Measurements from ENCODE around the gene RGP1.

Gene RGP1

GRCh38 chr9:35774907-35775635 is 26.0 kb downstream of the RGP1 start:
- Histone ChIP-seq H3K27ac (ENCODE audit: low read depth, low read length) (no peak overlapping the region), H3K9ac (ENCODE audit: low read length) (no peak overlapping the region), H3K4me1 (ENCODE audit: control insufficient read depth, insufficient read depth, low read length) (peaks cover 15% of the 10 kb centered on the region)

GRCh38 chr9:35776018-35776417 is 26.9 kb downstream of the RGP1 start:
- no peak overlapping the region for H3K27ac ChIP-seq (ENCODE audit: low read depth, low read length)
- H3K36me3 ChIP-seq (ENCODE audit: control insufficient read depth, insufficient read depth, low read length) = no peaks in the 10 kb centered on the region
- H3K27me3 ChIP-seq (ENCODE audit: control insufficient read depth, insufficient read depth, low read length) = no peaks in the 10 kb centered on the region

More at GRCh38 chr9:35774907-35775635, 26.0 kb downstream of the RGP1 start:
- no peak overlapping the region for H3K4me3 ChIP-seq (ENCODE audit: low read depth, low read length)
- H3K27me3 ChIP-seq (ENCODE audit: control insufficient read depth, insufficient read depth, low read length) = no peaks in the 10 kb centered on the region
- H3K36me3 ChIP-seq (ENCODE audit: control insufficient read depth, insufficient read depth, low read length) = no peaks in the 10 kb centered on the region
- no peaks in the 10 kb centered on the region for H3K9me3 ChIP-seq (ENCODE audit: control insufficient read depth, insufficient read depth, low read depth, low read length)

GRCh38 chr9:35778496-35778895 is 29.4 kb downstream of the RGP1 start:
- H3K27ac ChIP-seq (ENCODE audit: low read depth, low read length) = no peak overlapping the region
- peaks cover 15% of the 10 kb centered on the region for H3K4me1 ChIP-seq (ENCODE audit: control insufficient read depth, insufficient read depth, low read length)
- no peaks in the 10 kb centered on the region for H3K36me3 ChIP-seq (ENCODE audit: control insufficient read depth, insufficient read depth, low read length)
- no peak overlapping the region for H3K9ac ChIP-seq (ENCODE audit: low read length)
- no peaks in the 10 kb centered on the region for H3K27me3 ChIP-seq (ENCODE audit: control insufficient read depth, insufficient read depth, low read length)
- H3K9me3 ChIP-seq (ENCODE audit: control insufficient read depth, insufficient read depth, low read depth, low read length) = no peaks in the 10 kb centered on the region
- H3K4me3 ChIP-seq (ENCODE audit: low read depth, low read length) = no peak overlapping the region

More at GRCh38 chr9:35776018-35776417, 26.9 kb downstream of the RGP1 start:
- Histone ChIP-seq H3K4me3 (ENCODE audit: low read depth, low read length) (no peak overlapping the region), H3K9ac (ENCODE audit: low read length) (no peak overlapping the region), H3K9me3 (ENCODE audit: control insufficient read depth, insufficient read depth, low read depth, low read length) (no peaks in the 10 kb centered on the region), H3K4me1 (ENCODE audit: control insufficient read depth, insufficient read depth, low read length) (peaks cover 15% of the 10 kb centered on the region)

GRCh38 chr9:35781066-35781465 is 32.0 kb downstream of the RGP1 start:
- Histone ChIP-seq H3K4me1 (ENCODE audit: control insufficient read depth, insufficient read depth, low read length) (peaks cover 2% of the 10 kb centered on the region; the same call in 1 of the 2 replicates), H3K27ac (ENCODE audit: low read depth, low read length) (no peak overlapping the region), H3K4me3 (ENCODE audit: low read depth, low read length) (no peak overlapping the region)

GRCh38 chr9:35783418-35783817 is 34.3 kb downstream of the RGP1 start:
- Histone ChIP-seq H3K9ac (ENCODE audit: low read length) (no peak overlapping the region), H3K27me3 (ENCODE audit: control insufficient read depth, insufficient read depth, low read length) (no peaks in the 10 kb centered on the region), H3K9me3 (ENCODE audit: control insufficient read depth, insufficient read depth, low read depth, low read length) (no peaks in the 10 kb centered on the region), H3K4me1 (ENCODE audit: control insufficient read depth, insufficient read depth, low read length) (no peaks in the 10 kb centered on the region), H3K36me3 (ENCODE audit: control insufficient read depth, insufficient read depth, low read length) (no peaks in the 10 kb centered on the region), H3K27ac (ENCODE audit: low read depth, low read length) (no peak overlapping the region), H3K4me3 (ENCODE audit: low read depth, low read length) (no peak overlapping the region)

More at GRCh38 chr9:35781066-35781465, 32.0 kb downstream of the RGP1 start:
- no peaks in the 10 kb centered on the region for H3K9me3 ChIP-seq (ENCODE audit: control insufficient read depth, insufficient read depth, low read depth, low read length)
- no peaks in the 10 kb centered on the region for H3K27me3 ChIP-seq (ENCODE audit: control insufficient read depth, insufficient read depth, low read length)
- no peak overlapping the region for H3K9ac ChIP-seq (ENCODE audit: low read length)
- no peaks in the 10 kb centered on the region for H3K36me3 ChIP-seq (ENCODE audit: control insufficient read depth, insufficient read depth, low read length)

GRCh38 chr9:35789541-35789940 is 40.5 kb downstream of the RGP1 start:
- peaks cover 6% of the 10 kb centered on the region; the same call in 1 of the 2 replicates for H3K27me3 ChIP-seq (ENCODE audit: control insufficient read depth, insufficient read depth, low read length)
- H3K27ac ChIP-seq (ENCODE audit: low read depth, low read length) = no peak overlapping the region
- H3K4me3 ChIP-seq (ENCODE audit: low read depth, low read length) = no peak overlapping the region
- peaks cover 21% of the 10 kb centered on the region for H3K4me1 ChIP-seq (ENCODE audit: control insufficient read depth, insufficient read depth, low read length)
- no peak overlapping the region for H3K9ac ChIP-seq (ENCODE audit: low read length)
- H3K36me3 ChIP-seq (ENCODE audit: control insufficient read depth, insufficient read depth, low read length) = no peaks in the 10 kb centered on the region
- no peaks in the 10 kb centered on the region for H3K9me3 ChIP-seq (ENCODE audit: control insufficient read depth, insufficient read depth, low read depth, low read length)

GRCh38 chr9:35790025-35790384 is 40.9 kb downstream of the RGP1 start:
- Histone ChIP-seq H3K27ac (ENCODE audit: low read depth, low read length) (no peak overlapping the region), H3K9ac (ENCODE audit: low read length) (no peak overlapping the region), H3K4me3 (ENCODE audit: low read depth, low read length) (no peak overlapping the region), H3K9me3 (ENCODE audit: control insufficient read depth, insufficient read depth, low read depth, low read length) (no peaks in the 10 kb centered on the region), H3K4me1 (ENCODE audit: control insufficient read depth, insufficient read depth, low read length) (peaks cover 21% of the 10 kb centered on the region), H3K27me3 (ENCODE audit: control insufficient read depth, insufficient read depth, low read length) (peaks cover 6% of the 10 kb centered on the region; the same call in 1 of the 2 replicates), H3K36me3 (ENCODE audit: control insufficient read depth, insufficient read depth, low read length) (no peaks in the 10 kb centered on the region)

GRCh38 chr9:35790385-35791296 is 41.6 kb downstream of the RGP1 start:
- Histone ChIP-seq H3K27me3 (ENCODE audit: control insufficient read depth, insufficient read depth, low read length) (peaks cover 6% of the 10 kb centered on the region; the same call in 1 of the 2 replicates), H3K9ac (ENCODE audit: low read length) (peak overlapping the region; percentile 35), H3K9me3 (ENCODE audit: control insufficient read depth, insufficient read depth, low read depth, low read length) (no peaks in the 10 kb centered on the region), H3K27ac (ENCODE audit: low read depth, low read length) (no peak overlapping the region), H3K4me1 (ENCODE audit: control insufficient read depth, insufficient read depth, low read length) (peaks cover 21% of the 10 kb centered on the region), H3K4me3 (ENCODE audit: low read depth, low read length) (peak overlapping the region; percentile 66), H3K36me3 (ENCODE audit: control insufficient read depth, insufficient read depth, low read length) (no peaks in the 10 kb centered on the region)

- no peaks in the 10 kb centered on the region for H3K9me3 ChIP-seq (ENCODE audit: control insufficient read depth, insufficient read depth, low read depth, low read length)
- peaks cover 22% of the 10 kb centered on the region for H3K4me1 ChIP-seq (ENCODE audit: control insufficient read depth, insufficient read depth, low read length)
- peak within 1 kb of the TSS; percentile 82 for H3K4me3 ChIP-seq (ENCODE audit: low read depth, low read length)
- peaks cover 6% of the 10 kb centered on the region; the same call in 1 of the 2 replicates for H3K27me3 ChIP-seq (ENCODE audit: control insufficient read depth, insufficient read depth, low read length)
- no peaks in the 10 kb centered on the region for H3K36me3 ChIP-seq (ENCODE audit: control insufficient read depth, insufficient read depth, low read length)
- peak within 1 kb of the TSS; percentile 67 for H3K9ac ChIP-seq (ENCODE audit: low read length)
- no peak within 1 kb of the TSS for H3K27ac ChIP-seq (ENCODE audit: low read depth, low read length)
Measured at GRCh38 chr9:35791297-35791921, 42.3 kb downstream of the RGP1 start, which contains the start of gene NPR2. Gene NPR2, plus strand, starts transcription at chr9:35791591. Its CDS starts 818 bp downstream, at chr9:35792409.

- Histone ChIP-seq H3K27me3 (ENCODE audit: control insufficient read depth, insufficient read depth, low read length) (peaks cover 6% of the 10 kb centered on the region; the same call in 1 of the 2 replicates), H3K4me3 (ENCODE audit: low read depth, low read length) (peak overlapping the region; percentile 82), H3K4me1 (ENCODE audit: control insufficient read depth, insufficient read depth, low read length) (peaks cover 26% of the 10 kb centered on the region), H3K36me3 (ENCODE audit: control insufficient read depth, insufficient read depth, low read length) (no peaks in the 10 kb centered on the region), H3K9ac (ENCODE audit: low read length) (no peak overlapping the region), H3K9me3 (ENCODE audit: control insufficient read depth, insufficient read depth, low read depth, low read length) (no peaks in the 10 kb centered on the region), H3K27ac (ENCODE audit: low read depth, low read length) (no peak overlapping the region)
Measured at GRCh38 chr9:35792024-35792813, 43.1 kb downstream of the RGP1 start.

All from HUES6 (cell line).